Endothelial cell of umbilical vein (primary cell): ENCODE measurements around the gene AAR2. TPM values are rescaled to one million over a fixed set of nuclear protein-coding genes. Genes with fewer than 3 reads are reported as not detected.

Experiments used
- BruUV-seq: library from RNA; stranded (reverse); fragments of 400-500 nt; replicated peaks from 2 replicates; lab custom pipeline; 2021; lab: Mats Ljungman, UMichigan
- CTCF ChIA-PET: fragments of 300-600, 350-600 bp; sonication (Branson Sonifier 250); formaldehyde crosslinking; loops from one replicate; lab custom pipeline; 2021; ENCODE audit warnings: antibody characterized with exemption, inconsistent platforms; lab: Charles Lee
- POLR2A ChIA-PET: fragments of 300-600, 350-600 bp; sonication (Branson Sonifier 250); formaldehyde crosslinking; loops from one replicate; lab custom pipeline; 2021; ENCODE audit warnings: antibody characterized with exemption, inconsistent platforms; lab: Charles Lee
- DNase-seq: peaks from one replicate; pipeline ENCODE4 v3.0.0-alpha.2; 2011; ENCODE audit warnings: low read depth, low spot score
- FAIRE-seq: peaks from 2 replicates; lab custom pipeline; 2011; peaks lifted over from hg19 to GRCh38; lab: Jason Lieb, UNC
- H2AFZ ChIP-seq: 2 replicates; pipeline ENCODE4 v1.6.0; 2012; ENCODE audit warnings: low read depth, low read length, control low read depth, inconsistent platforms
- H3K27ac ChIP-seq: 2 replicates; pipeline ENCODE4 v1.5.1; 2011; ENCODE audit warnings: low read depth, mild to moderate bottlenecking, control low read depth, low read length, moderate library complexity; ENCODE audit not compliant: insufficient read depth
- H3K27me3 ChIP-seq, 2 experiments: 2 replicates each; pipeline versions ENCODE4 v1.6.0 to v1.6.1; 2011; ENCODE audit warnings: low read length in 2 of 2, mixed read lengths in 1 of 2; ENCODE audit not compliant: control insufficient read depth in 2 of 2, insufficient read depth in 2 of 2
- H3K36me3 ChIP-seq, 2 experiments: 2 replicates in 1 of 2; 3 replicates in 1 of 2; pipeline ENCODE4 v1.5.1; 2011; ENCODE audit warnings: low read length in 2 of 2, mild to moderate bottlenecking in 1 of 2, moderate library complexity in 1 of 2; ENCODE audit not compliant: control insufficient read depth in 2 of 2, insufficient read depth in 2 of 2; ENCODE audit errors: extremely low read depth in 1 of 2
- H3K4me1 ChIP-seq: 3 replicates; pipeline ENCODE4 v1.5.1; 2011; ENCODE audit warnings: mild to moderate bottlenecking, low read length; ENCODE audit not compliant: control insufficient read depth, insufficient read depth; ENCODE audit errors: extremely low read depth
- H3K4me2 ChIP-seq: 2 replicates; pipeline ENCODE4 v1.6.1; 2011; ENCODE audit warnings: low read length, control low read depth, mixed read lengths; ENCODE audit not compliant: insufficient read depth
- H3K4me3 ChIP-seq, 3 experiments: fragments of 200-600 bp in 1 of 3; sonication (generic), shearing (Covaris generic) in 1 of 3; replicated peaks in 1 of 3; 2 replicates each; pipeline ENCODE4 v1.5.1; 2011 to 2016; ENCODE audit warnings: control low read depth in 3 of 3, low read length in 3 of 3, mild to moderate bottlenecking in 2 of 3, inconsistent platforms in 1 of 3, low read depth in 1 of 3, moderate library complexity in 1 of 3; ENCODE audit not compliant: insufficient read depth in 1 of 3
- H3K79me2 ChIP-seq: 2 replicates; pipeline ENCODE4 v1.6.0; 2012; ENCODE audit warnings: low read length, inconsistent platforms; ENCODE audit not compliant: control insufficient read depth, insufficient read depth
- H3K9ac ChIP-seq: replicated peaks from 2 replicates; pipeline ENCODE3; 2011; ENCODE audit warnings: low read length, control low read depth; ENCODE audit not compliant: insufficient read depth; ENCODE audit errors: extremely low read depth
- H3K9me1 ChIP-seq: replicated peaks from 3 replicates; pipeline ENCODE4 v1.6.0; 2011; ENCODE audit warnings: mild to moderate bottlenecking, low read length; ENCODE audit not compliant: control insufficient read depth, insufficient read depth; ENCODE audit errors: extremely low read depth
- H3K9me3 ChIP-seq: replicated peaks from 2 replicates; pipeline ENCODE4 v1.5.1; 2012; ENCODE audit warnings: low read length, inconsistent platforms; ENCODE audit not compliant: control insufficient read depth, insufficient read depth
- H4K20me1 ChIP-seq: replicated peaks from 2 replicates; pipeline ENCODE3; 2011; ENCODE audit warnings: mild to moderate bottlenecking, low read length; ENCODE audit not compliant: control insufficient read depth, insufficient read depth; ENCODE audit errors: extremely low read depth
- CTCF ChIP-seq, 2 donors: IDR thresholded peaks; 1 replicate in 1 of 2; 2 replicates in 1 of 2; pipeline ENCODE4 v1.5.1; 2011; ENCODE audit warnings: low read length in 2 of 2, mild to moderate bottlenecking in 2 of 2, moderate library complexity in 2 of 2, control low read depth in 1 of 2, inconsistent platforms in 1 of 2, low read depth in 1 of 2; ENCODE audit not compliant: insufficient read depth in 1 of 2; ENCODE audit errors: extremely low read depth in 1 of 2
- FOS ChIP-seq: IDR thresholded peaks from 2 replicates; pipeline ENCODE4 v1.6.1; 2011; ENCODE audit warnings: mild to moderate bottlenecking, low read length, moderate library complexity, borderline replicate concordance; ENCODE audit not compliant: insufficient read depth
- GATA2 ChIP-seq: IDR thresholded peaks from 2 replicates; pipeline ENCODE4 v1.7.0; 2011; ENCODE audit warnings: low read depth, mild to moderate bottlenecking, moderate library complexity, mixed read lengths, low read length; ENCODE audit not compliant: insufficient read length, insufficient read depth
- MAX ChIP-seq: IDR thresholded peaks from 2 replicates; pipeline ENCODE4 v1.6.1; 2011; ENCODE audit not compliant: insufficient read depth, insufficient read length
- POLR2A ChIP-seq: IDR thresholded peaks from 2 replicates; pipeline ENCODE4 v1.6.1; 2012; ENCODE audit warnings: low read depth, mild to moderate bottlenecking, control low read depth, low read length
- POLR2AphosphoS5 ChIP-seq: IDR thresholded peaks from 2 replicates; pipeline ENCODE4 v1.6.1; 2012; ENCODE audit warnings: low read depth, mild to moderate bottlenecking, control low read depth, low read length, moderate library complexity; ENCODE audit not compliant: insufficient read depth
- dilution Hi-C: fragments of 300-500 bp; cut with MboI; formaldehyde crosslinking; loops from one replicate; pipeline ENCODE4 v1.15.0; 2019; ENCODE audit warnings: low sequenced_read_pairs; ENCODE audit not compliant: extremely low pct_ligation_motif_present
- intact Hi-C: fragments of 100-400 bp; cut with micrococcal nuclease; formaldehyde crosslinking; loops from one replicate; pipeline ENCODE4 v1.10.0; 2022
- polyA plus RNA-seq, 4 experiments: library from polyadenylated mRNA; depleted of rRNA in 3 of 4; stranded (reverse) in 3 of 4; unstranded in 1 of 4; fragments of >200 nt; gene quantifications; 2 replicates each; pipeline versions ENCODE4 v1.2.1 to v1.2.3, GENCODE V29; 2011 to 2012; ENCODE audit warnings: missing spikeins in 1 of 4
- total RNA-seq: library from RNA; stranded (reverse); gene quantifications from 2 replicates; pipeline ENCODE4 v1.2.3, GENCODE V29; 2021

Gene AAR2
- total and polyA plus RNA-seq, 2 donors (not counting 3 experiments of a cell fraction or from before 2014, with no cell fraction given) = 21.9 to 29.4 TPM

GRCh38 chr20:36241678-36242077 lies 5.4 kb downstream of the AAR2 start:
- POLR2A ChIA-PET = no interaction called here

More at GRCh38 chr20:36241678-36242077, 5.4 kb downstream of the AAR2 start:
- Histone ChIP-seq H2AFZ (no peak overlapping the region), H3K36me3 (peaks cover 18 to 33% of the 10 kb centered on the region in 2 experiments), H3K9ac (no peak overlapping the region), H3K9me3 (no peaks in the 10 kb centered on the region), H3K4me2 (no peak overlapping the region), H3K27ac (no peak overlapping the region), H3K27me3 (no peaks in the 10 kb centered on the region), H3K79me2 (peaks cover 45% of the 10 kb centered on the region), H4K20me1 (peaks cover 2% of the 10 kb centered on the region), H3K4me1 (peaks cover 5% of the 10 kb centered on the region), H3K9me1 (no peaks in the 10 kb centered on the region), H3K4me3 (no peak overlapping the region)
- dilution Hi-C loops (no loop called here), intact Hi-C loops (no loop called here)
- BruUV-seq = no TSS peak
- CTCF ChIA-PET = interaction anchor here (0.6 to 1.4 kb wide), 2 partner anchors 11 to 243 kb away, joined by 3 read pairs; no protein-coding TSS in a partner anchor
- DNase-seq (no peak), FAIRE-seq (no peak)
- TF ChIP-seq FOS (no peak), GATA2 (no peak), MAX (no peak), CTCF (IDR thresholded peaks at IDR 0.05; ENCODE audit: extremely low read depth in 1 of 2, insufficient read depth in 1 of 2, low read depth in 1 of 2, low read length in 2 of 2) (no peak), POLR2A (no peak), POLR2AphosphoS5 (no peak)
